ENCODE measurements around the gene ADAMTSL1.

- TF ChIP-seq CTCF (IDR thresholded peaks at IDR 0.05) (no peak), POLR2A (IDR thresholded peaks at IDR 0.05) (no peak)
Measured at GRCh38 chr9:18866121-18866831, 392.3 kb downstream of the ADAMTSL1 start.

All from right lobe of liver (tissue), 4 donors.